ENCODE results near the gene PRICKLE1.

Gene PRICKLE1

DNA sequence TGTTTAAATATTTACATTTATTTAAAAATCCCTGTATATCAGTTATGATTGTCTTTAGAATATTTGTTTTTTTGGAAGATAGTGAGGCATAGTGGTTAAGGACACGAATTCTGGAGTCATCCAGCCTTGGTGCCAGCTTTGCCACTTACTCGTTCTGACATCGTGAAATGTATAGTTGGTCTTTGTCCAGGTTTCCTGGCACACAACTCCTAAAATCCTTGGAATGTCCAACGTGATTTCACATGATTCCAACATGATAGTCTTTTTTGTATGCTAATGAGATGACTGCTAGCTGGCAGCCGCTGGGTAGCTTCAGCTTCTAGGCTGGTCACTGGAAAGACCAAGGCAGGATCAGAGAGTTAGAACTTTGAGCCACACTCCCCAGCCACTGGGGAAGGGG lies 64.8 kb downstream of the PRICKLE1 start:
- TF ChIP-seq, protein P1, sequence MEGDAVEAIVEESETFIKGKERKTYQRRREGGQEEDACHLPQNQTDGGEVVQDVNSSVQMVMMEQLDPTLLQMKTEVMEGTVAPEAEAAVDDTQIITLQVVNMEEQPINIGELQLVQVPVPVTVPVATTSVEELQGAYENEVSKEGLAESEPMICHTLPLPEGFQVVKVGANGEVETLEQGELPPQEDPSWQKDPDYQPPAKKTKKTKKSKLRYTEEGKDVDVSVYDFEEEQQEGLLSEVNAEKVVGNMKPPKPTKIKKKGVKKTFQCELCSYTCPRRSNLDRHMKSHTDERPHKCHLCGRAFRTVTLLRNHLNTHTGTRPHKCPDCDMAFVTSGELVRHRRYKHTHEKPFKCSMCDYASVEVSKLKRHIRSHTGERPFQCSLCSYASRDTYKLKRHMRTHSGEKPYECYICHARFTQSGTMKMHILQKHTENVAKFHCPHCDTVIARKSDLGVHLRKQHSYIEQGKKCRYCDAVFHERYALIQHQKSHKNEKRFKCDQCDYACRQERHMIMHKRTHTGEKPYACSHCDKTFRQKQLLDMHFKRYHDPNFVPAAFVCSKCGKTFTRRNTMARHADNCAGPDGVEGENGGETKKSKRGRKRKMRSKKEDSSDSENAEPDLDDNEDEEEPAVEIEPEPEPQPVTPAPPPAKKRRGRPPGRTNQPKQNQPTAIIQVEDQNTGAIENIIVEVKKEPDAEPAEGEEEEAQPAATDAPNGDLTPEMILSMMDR (IDR thresholded peaks at IDR 0.05; ENCODE audit: low read depth, low read length) = no peak
- no peak for DNase-seq (ENCODE audit: low read depth in 2 of 2)
- no peak overlapping the region for H3K4me3 ChIP-seq (replicated peaks in 1 of 2; ENCODE audit: low read depth in 2 of 2, low read length in 2 of 2)

DNA sequence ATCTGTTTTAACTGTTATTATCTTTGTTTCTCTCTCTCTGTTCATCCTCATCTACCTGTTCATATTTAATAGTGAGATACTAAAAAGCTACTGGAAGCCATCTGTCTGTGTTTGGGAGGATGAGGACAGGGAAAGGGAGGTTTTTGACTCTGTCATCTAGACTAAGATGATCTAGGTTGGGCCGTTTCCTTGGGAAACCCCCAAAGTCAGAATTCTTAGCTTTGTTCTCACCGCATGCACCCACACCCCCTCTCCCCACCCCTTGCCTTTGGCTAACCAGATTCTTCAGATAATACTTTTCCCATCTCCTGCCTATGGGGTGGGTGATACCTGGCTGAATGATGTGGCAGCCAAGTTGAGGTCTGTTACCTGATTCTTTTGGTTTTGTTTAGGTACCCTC lies 73.0 kb downstream of the PRICKLE1 start:
- no peak overlapping the region for H3K4me3 ChIP-seq (replicated peaks in 1 of 2; ENCODE audit: low read depth in 2 of 2, low read length in 2 of 2)
- TF ChIP-seq, protein P1 (IDR thresholded peaks at IDR 0.05; ENCODE audit: low read depth, low read length) = no peak
- DNase-seq (ENCODE audit: low read depth in 2 of 2) = no peak

DNA sequence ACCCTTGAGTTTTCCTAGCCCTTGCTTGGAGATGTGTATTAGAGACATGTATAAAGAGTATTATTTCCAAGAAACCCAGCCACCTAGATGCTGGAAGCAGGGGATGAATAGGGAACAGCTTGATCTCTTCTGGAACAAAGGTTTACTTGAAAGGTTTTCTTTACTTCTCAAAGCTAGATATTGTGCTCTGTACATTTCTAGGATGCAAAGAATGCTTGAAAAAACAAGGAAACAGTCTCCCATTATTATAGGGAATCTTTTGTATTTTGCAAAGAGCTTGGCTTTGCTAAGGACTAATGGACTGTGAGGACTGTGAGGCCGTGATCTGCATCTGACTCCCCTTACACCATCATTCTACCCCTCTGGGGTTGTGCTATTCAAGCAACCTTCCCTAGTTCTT lies 77.9 kb downstream of the PRICKLE1 start:
- no peak for DNase-seq (ENCODE audit: low read depth in 2 of 2)
- H3K4me3 ChIP-seq (replicated peaks in 1 of 2; ENCODE audit: low read depth in 2 of 2, low read length in 2 of 2) = no peak overlapping the region
- TF ChIP-seq, protein P1 (IDR thresholded peaks at IDR 0.05; ENCODE audit: low read depth, low read length) = no peak

DNA sequence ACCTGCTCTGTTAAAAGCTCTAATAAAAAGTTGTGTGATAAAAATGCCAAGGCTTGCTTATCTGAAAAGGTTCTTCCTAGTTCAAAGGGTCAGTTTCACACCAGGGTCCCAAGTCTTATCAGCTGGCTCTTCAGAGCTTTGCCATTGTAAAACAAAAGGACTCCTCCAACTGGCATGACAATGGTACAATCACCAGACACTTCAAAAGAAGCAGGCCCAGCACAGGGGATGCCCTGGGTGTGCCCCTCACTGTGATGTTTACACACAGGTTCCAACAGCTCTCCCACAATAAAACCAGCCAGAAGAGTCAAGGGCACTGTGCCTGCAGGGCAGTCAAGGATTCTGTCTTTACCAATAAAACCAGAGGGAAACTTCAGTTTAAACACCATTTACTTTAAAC lies 78.7 kb downstream of the PRICKLE1 start:
- TF ChIP-seq, protein P1 (IDR thresholded peaks at IDR 0.05; ENCODE audit: low read depth, low read length) = no peak
- no peak overlapping the region for H3K4me3 ChIP-seq (replicated peaks in 1 of 2; ENCODE audit: low read depth in 2 of 2, low read length in 2 of 2)
- DNase-seq (ENCODE audit: low read depth in 2 of 2) = no peak

GRCh38 chr12:42508913-42509460 lies 80.6 kb downstream of the PRICKLE1 start:
- DNase-seq (ENCODE audit: low read depth in 2 of 2) = no peak
- H3K4me3 ChIP-seq (replicated peaks in 1 of 2; ENCODE audit: low read depth in 2 of 2, low read length in 2 of 2) = no peak overlapping the region
- TF ChIP-seq, protein P1 (IDR thresholded peaks at IDR 0.05; ENCODE audit: low read depth, low read length) = no peak

GRCh38 chr12:42507565-42507964 lies 82.0 kb downstream of the PRICKLE1 start:
- H3K4me3 ChIP-seq (replicated peaks in 1 of 2; ENCODE audit: low read depth in 2 of 2, low read length in 2 of 2) = no peak overlapping the region
- DNase-seq (ENCODE audit: low read depth in 2 of 2) = no peak
- TF ChIP-seq, protein P1 (IDR thresholded peaks at IDR 0.05; ENCODE audit: low read depth, low read length) = no peak

GRCh38 chr12:42507081-42507480 lies 82.5 kb downstream of the PRICKLE1 start:
- DNase-seq (ENCODE audit: low read depth in 2 of 2) = no peak
- no peak overlapping the region for H3K4me3 ChIP-seq (replicated peaks in 1 of 2; ENCODE audit: low read depth in 2 of 2, low read length in 2 of 2)
- TF ChIP-seq, protein P1 (IDR thresholded peaks at IDR 0.05; ENCODE audit: low read depth, low read length) = no peak
